ENCODE data around the gene EPOP.

Gene EPOP

GRCh38 chr17:38719289-38719942 is 44.7 kb upstream of the EPOP start:
- no peak overlapping the region for H3K4me2 ChIP-seq
- no peak overlapping the region for H3K27ac ChIP-seq
- no peaks in the 10 kb centered on the region for H4K20me1 ChIP-seq (ENCODE audit: insufficient read depth)
- no peaks in the 10 kb centered on the region for H3K79me2 ChIP-seq (ENCODE audit: insufficient read depth, low read depth)
- TF ChIP-seq, protein P1, sequence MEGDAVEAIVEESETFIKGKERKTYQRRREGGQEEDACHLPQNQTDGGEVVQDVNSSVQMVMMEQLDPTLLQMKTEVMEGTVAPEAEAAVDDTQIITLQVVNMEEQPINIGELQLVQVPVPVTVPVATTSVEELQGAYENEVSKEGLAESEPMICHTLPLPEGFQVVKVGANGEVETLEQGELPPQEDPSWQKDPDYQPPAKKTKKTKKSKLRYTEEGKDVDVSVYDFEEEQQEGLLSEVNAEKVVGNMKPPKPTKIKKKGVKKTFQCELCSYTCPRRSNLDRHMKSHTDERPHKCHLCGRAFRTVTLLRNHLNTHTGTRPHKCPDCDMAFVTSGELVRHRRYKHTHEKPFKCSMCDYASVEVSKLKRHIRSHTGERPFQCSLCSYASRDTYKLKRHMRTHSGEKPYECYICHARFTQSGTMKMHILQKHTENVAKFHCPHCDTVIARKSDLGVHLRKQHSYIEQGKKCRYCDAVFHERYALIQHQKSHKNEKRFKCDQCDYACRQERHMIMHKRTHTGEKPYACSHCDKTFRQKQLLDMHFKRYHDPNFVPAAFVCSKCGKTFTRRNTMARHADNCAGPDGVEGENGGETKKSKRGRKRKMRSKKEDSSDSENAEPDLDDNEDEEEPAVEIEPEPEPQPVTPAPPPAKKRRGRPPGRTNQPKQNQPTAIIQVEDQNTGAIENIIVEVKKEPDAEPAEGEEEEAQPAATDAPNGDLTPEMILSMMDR (conservative IDR thresholded peaks at IDR 0.05; ENCODE audit: low read depth, low read length), result no peak
- H3K36me3 ChIP-seq (ENCODE audit: insufficient read depth), result no peaks in the 10 kb centered on the region
- H3K9ac ChIP-seq, result no peak overlapping the region
- H3K4me3 ChIP-seq (IDR thresholded peaks at IDR 0.05; ENCODE audit: insufficient read depth, low read depth, low read length), result no peak overlapping the region
- H3K27me3 ChIP-seq (ENCODE audit: insufficient read depth, low read depth), result no peaks in the 10 kb centered on the region
- no peaks in the 10 kb centered on the region for H3K4me1 ChIP-seq (ENCODE audit: low read depth, poor library complexity, severe bottlenecking)
- H2AFZ ChIP-seq (ENCODE audit: low read depth), result no peak overlapping the region

DNA sequence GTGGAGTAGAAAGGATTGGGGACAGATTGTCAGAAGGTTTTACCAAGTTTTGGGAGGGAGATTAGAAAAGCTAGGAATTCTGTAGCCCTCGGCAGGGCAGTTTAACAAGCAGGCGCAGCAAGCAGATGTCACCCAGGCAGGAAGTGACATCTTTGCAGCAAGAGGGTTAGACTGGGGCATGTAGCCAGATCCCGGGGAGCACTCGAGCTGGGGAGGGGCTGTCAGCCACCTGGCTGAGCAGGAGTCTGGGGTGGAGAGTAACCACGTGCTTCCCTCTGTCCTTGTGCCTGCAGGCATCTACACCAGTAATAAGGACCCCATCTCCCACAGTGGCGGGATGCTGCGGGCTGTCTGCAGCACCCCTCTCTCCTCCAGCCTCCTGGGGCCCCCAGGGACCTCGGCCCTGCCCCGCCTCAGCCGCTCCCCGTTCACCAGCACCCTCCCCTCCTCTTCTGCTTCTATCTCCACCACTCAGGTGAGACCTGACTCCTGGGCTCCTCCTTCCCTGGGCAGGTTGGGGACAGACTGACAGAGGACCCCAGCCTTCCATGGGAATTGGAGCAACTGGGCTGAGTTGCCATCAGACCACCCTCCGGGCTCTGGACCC is 42.5 kb upstream of the EPOP start:
- TF ChIP-seq, protein P1 (conservative IDR thresholded peaks at IDR 0.05; ENCODE audit: low read depth, low read length), result no peak
- H2AFZ ChIP-seq (ENCODE audit: low read depth), result no peak overlapping the region
- H3K36me3 ChIP-seq (ENCODE audit: insufficient read depth), result no peaks in the 10 kb centered on the region
- no peaks in the 10 kb centered on the region for H3K4me1 ChIP-seq (ENCODE audit: low read depth, poor library complexity, severe bottlenecking)
- no peaks in the 10 kb centered on the region for H3K27me3 ChIP-seq (ENCODE audit: insufficient read depth, low read depth)
- no peaks in the 10 kb centered on the region for H3K79me2 ChIP-seq (ENCODE audit: insufficient read depth, low read depth)
- H4K20me1 ChIP-seq (ENCODE audit: insufficient read depth), result no peaks in the 10 kb centered on the region
- H3K9ac ChIP-seq, result no peak overlapping the region
- H3K4me2 ChIP-seq, result no peak overlapping the region
- H3K27ac ChIP-seq, result no peak overlapping the region
- H3K4me3 ChIP-seq (IDR thresholded peaks at IDR 0.05; ENCODE audit: insufficient read depth, low read depth, low read length), result no peak overlapping the region

DNA sequence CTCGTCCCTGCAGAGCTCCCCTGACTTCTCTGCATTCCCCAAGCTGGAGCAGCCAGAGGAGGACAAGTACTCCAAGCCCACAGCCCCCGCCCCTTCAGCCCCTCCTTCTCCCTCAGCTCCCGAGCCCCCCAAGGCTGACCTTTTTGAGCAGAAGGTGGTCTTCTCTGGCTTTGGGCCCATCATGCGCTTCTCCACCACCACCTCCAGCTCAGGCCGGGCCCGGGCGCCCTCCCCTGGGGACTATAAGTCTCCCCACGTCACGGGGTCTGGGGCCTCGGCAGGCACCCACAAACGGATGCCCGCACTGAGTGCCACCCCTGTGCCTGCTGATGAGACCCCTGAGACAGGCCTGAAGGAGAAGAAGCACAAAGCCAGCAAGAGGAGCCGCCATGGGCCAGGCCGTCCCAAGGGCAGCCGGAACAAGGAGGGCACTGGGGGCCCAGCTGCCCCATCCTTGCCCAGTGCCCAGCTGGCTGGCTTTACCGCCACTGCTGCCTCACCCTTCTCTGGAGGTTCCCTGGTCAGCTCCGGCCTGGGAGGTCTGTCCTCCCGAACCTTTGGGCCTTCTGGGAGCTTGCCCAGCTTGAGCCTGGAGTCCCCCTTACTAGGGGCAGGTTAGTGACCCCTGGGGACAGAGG is 41.7 kb upstream of the EPOP start:
- Histone ChIP-seq H3K4me1 (ENCODE audit: low read depth, poor library complexity, severe bottlenecking) (no peaks in the 10 kb centered on the region), H3K9ac (no peak overlapping the region), H3K4me2 (no peak overlapping the region), H4K20me1 (ENCODE audit: insufficient read depth) (no peaks in the 10 kb centered on the region), H3K79me2 (ENCODE audit: insufficient read depth, low read depth) (no peaks in the 10 kb centered on the region), H2AFZ (ENCODE audit: low read depth) (no peak overlapping the region), H3K27ac (no peak overlapping the region), H3K27me3 (ENCODE audit: insufficient read depth, low read depth) (no peaks in the 10 kb centered on the region), H3K36me3 (ENCODE audit: insufficient read depth) (no peaks in the 10 kb centered on the region), H3K4me3 (IDR thresholded peaks at IDR 0.05; ENCODE audit: insufficient read depth, low read depth, low read length) (no peak overlapping the region)
- TF ChIP-seq, protein P1 (conservative IDR thresholded peaks at IDR 0.05; ENCODE audit: low read depth, low read length), result no peak

GRCh38 chr17:38715216-38715943 is 40.6 kb upstream of the EPOP start:
- Histone ChIP-seq H3K27me3 (ENCODE audit: insufficient read depth, low read depth) (no peaks in the 10 kb centered on the region), H3K4me3 (IDR thresholded peaks at IDR 0.05; ENCODE audit: insufficient read depth, low read depth, low read length) (no peak overlapping the region), H4K20me1 (ENCODE audit: insufficient read depth) (no peaks in the 10 kb centered on the region), H3K79me2 (ENCODE audit: insufficient read depth, low read depth) (no peaks in the 10 kb centered on the region), H3K4me1 (ENCODE audit: low read depth, poor library complexity, severe bottlenecking) (no peaks in the 10 kb centered on the region), H3K9ac (no peak overlapping the region), H3K4me2 (no peak overlapping the region), H3K27ac (no peak overlapping the region), H3K36me3 (ENCODE audit: insufficient read depth) (no peaks in the 10 kb centered on the region), H2AFZ (ENCODE audit: low read depth) (no peak overlapping the region)
- TF ChIP-seq, protein P1 (conservative IDR thresholded peaks at IDR 0.05; ENCODE audit: low read depth, low read length), result no peak

All from KMS-11 (cell line).